Urinary bladder (tissue), 4 donors: ENCODE measurements around the gene SLC22A15. TPM values are rescaled to one million over a fixed set of nuclear protein-coding genes. Genes with fewer than 3 reads are reported as not detected.

Source experiments
- DNase-seq: peaks from one replicate; pipeline ENCODE4 v3.0.0-alpha.2; 2015; ENCODE audit errors: extremely low spot score
- H3K27ac ChIP-seq: one replicate; pipeline ENCODE4 v1.5.1; 2013; ENCODE audit warnings: low read depth, mild to moderate bottlenecking, moderate library complexity
- H3K36me3 ChIP-seq: one replicate; pipeline ENCODE4 v1.6.1; 2013; ENCODE audit warnings: mild to moderate bottlenecking, moderate library complexity; ENCODE audit not compliant: insufficient read depth
- H3K4me1 ChIP-seq: one replicate; pipeline ENCODE4 v1.6.1; 2013; ENCODE audit warnings: mild to moderate bottlenecking, moderate library complexity; ENCODE audit not compliant: insufficient read depth
- H3K4me3 ChIP-seq: one replicate; pipeline ENCODE4 v1.5.1; 2013; ENCODE audit warnings: low read depth, low read length
- WGBS: extraction: QIAGEN DNeasy Blood & Tissue Kit; methylation state at CpG from one replicate; pipeline ENCODE4 v1.1.7; 2013; 5-methylcytosine and 5-hydroxymethylcytosine counted together
- polyA plus RNA-seq: library from polyadenylated mRNA; stranded (reverse); fragments of 200-250 nt; gene quantifications from one replicate; pipeline ENCODE4 v1.2.3, GENCODE V29; 2013
- total RNA-seq: library from RNA; depleted of rRNA; stranded (reverse); fragments of >200 nt; gene quantifications from one replicate; pipeline ENCODE4 v1.2.3, GENCODE V29; 2014
- donor health status: healthy with polysubstance abuse.
- donor health status: healthy.

SLC22A15 gene
- total and polyA plus RNA-seq, 2 donors = 1.5 to 6.6 TPM

DNA sequence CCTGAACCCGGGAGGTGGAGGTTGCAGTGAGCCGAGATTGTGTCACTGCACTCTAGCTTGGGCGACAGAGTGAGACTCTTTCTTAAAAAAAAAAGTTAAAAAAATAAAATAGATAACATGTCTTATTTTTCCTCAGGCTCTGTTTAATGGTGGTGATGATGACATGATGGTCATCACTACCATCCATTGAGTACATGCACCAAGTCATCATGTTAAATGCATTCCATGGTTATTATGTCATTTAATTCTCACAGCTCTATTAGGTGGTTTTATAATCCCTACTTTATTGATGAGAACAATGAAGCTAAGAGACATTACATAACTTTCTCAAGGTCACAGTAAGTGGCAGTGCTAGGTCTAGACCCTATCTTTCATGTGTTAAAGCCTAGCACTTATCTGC is 100.5 kb downstream of the SLC22A15 start:
- no peak overlapping the region for H3K4me3 ChIP-seq
- no peaks in the 10 kb centered on the region for H3K4me1 ChIP-seq
- 91% methylated on average over 3 of the region's 3 CpGs for WGBS
- no peak overlapping the region for H3K27ac ChIP-seq
- no peaks in the 10 kb centered on the region for H3K36me3 ChIP-seq
- DNase-seq = no peak

DNA sequence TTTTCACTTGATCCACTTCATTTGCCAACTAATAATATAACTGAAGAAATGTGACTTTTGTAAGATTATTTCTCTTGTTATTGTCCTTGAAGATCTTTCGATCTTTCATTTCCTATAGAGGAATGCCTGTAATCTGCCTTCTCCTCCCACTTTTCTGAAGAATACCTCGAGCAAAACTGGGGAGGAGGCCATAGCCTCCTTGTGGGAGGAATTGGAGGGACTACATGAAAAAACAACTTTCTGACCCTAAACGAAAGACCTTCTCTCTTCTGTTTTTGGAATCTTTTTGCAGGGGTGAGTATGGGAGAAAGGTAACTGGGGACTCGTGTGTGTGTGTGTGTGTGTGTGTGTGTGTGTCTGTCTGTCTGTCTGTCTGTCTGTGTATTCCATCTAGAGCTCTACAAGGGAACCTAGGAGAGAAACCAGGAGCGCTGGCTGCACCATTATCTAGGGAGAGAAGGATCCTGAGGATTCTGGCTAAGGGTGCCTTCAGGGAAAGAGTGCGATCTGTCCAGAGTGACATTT is 102.4 kb downstream of the SLC22A15 start:
- Histone ChIP-seq H3K36me3 (no peaks in the 10 kb centered on the region), H3K4me1 (no peaks in the 10 kb centered on the region), H3K4me3 (no peak overlapping the region), H3K27ac (no peak overlapping the region)
- 69% methylated on average over 6 of the region's 6 CpGs for WGBS
- no peak for DNase-seq

DNA sequence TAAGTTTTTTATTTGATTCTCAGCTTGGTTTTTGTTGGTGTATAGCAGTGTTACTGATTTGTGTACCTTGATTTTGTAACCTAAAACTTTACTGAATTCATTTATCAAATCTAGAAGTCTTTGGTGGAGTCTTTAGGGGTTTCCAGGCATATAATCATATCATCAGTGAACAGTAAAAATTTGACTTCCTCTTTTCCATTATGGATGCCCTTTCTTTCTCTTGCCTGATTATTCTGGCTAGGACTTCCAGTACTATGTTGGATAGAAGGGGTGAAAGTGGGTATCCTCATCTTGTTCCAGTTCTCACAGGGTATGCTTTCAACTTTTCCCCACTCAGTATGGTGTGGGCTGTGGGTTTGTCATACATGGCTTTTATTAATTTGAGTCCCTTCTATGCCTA is 111.3 kb downstream of the SLC22A15 start:
- no peak for DNase-seq
- Histone ChIP-seq H3K27ac (no peak overlapping the region), H3K36me3 (no peaks in the 10 kb centered on the region), H3K4me3 (no peak overlapping the region), H3K4me1 (no peaks in the 10 kb centered on the region)

DNA sequence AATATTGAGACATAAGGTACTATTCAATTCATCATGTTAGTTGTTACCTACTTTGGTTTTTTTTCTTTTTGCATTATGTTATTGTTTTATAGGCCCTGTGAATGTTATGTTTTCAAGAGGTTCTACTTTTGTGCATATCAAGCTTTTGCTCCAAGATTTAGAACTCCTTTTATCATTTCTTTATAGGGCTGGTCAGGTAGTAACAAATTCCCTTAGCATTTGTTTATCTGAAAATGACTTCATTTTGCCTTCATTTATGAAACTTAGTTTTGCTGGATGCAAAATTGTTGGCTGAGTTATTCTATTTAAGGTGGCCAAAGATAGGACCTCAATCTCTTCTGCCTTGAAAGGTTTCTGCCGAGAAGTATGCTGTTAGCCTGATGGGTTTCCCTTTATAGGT is 113.6 kb downstream of the SLC22A15 start:
- no peak overlapping the region for H3K27ac ChIP-seq
- no peaks in the 10 kb centered on the region for H3K36me3 ChIP-seq
- H3K4me3 ChIP-seq = no peak overlapping the region
- no peak for DNase-seq
- no peaks in the 10 kb centered on the region for H3K4me1 ChIP-seq
- WGBS = 82% methylated on average over 1 of the region's 1 CpG

DNA sequence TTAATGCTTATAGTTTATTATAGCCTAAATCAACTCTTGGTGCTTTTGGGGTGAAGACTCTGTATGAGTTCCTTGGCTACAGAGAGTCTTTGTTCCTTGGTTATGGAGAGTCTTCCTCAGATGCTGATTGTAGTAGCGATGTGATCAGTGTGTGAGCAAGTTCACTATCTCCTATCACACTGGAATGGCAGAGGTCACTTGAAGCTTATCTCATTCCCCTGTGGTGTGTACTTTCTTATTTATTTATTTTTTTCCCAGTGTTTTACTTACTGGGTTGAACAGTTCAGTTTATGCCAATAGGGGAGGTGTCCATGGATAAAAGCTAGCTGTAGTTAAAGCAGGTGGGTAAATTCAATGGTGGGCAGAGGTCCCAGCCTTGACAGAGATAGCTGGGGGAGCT is 114.8 kb downstream of the SLC22A15 start:
- H3K4me3 ChIP-seq = no peak overlapping the region
- DNase-seq = no peak
- WGBS = 95% methylated on average over 1 of the region's 1 CpG
- no peak overlapping the region for H3K27ac ChIP-seq
- no peaks in the 10 kb centered on the region for H3K36me3 ChIP-seq
- no peaks in the 10 kb centered on the region for H3K4me1 ChIP-seq

DNA sequence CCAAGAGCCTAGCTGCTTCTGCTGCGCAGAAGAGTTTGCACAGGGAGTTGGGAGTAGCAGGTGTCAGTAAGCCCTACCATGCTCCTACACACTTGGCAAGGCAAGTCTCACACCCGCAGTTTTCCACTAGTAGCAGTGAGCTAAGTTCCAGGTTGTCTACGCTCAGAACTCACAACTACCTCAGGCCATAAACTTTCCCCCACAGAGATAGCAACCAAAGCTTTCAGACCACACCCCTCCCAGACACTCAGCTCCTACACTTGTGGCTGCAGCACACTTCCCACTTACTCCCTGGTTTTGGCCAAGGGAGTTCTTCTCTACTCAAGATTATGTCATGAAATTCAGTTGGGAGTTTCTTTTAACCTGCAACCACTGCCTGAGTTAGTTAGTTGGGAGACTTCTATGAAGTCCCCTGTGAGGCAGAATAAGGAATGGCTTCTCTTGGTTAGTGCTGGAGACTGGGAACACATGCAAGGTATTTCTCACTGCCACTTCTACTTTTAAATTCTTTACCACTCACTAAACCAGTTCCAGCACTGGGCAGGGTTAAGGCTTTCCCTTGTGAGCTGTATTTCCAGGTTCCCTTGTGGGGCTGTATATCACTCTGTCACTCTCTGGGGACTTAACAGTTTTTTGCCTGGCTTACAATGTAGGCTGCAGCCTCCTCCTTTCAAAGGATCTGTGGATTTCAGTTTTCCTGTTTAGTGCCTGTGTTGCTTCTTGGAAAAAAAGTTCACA is 116.6 kb downstream of the SLC22A15 start:
- Histone ChIP-seq H3K4me1 (no peaks in the 10 kb centered on the region), H3K4me3 (no peak overlapping the region), H3K27ac (no peak overlapping the region), H3K36me3 (no peaks in the 10 kb centered on the region)
- whole genome bisulfite sequencing = 55% methylated on average over 3 of the region's 3 CpGs
- DNase-seq = no peak

DNA sequence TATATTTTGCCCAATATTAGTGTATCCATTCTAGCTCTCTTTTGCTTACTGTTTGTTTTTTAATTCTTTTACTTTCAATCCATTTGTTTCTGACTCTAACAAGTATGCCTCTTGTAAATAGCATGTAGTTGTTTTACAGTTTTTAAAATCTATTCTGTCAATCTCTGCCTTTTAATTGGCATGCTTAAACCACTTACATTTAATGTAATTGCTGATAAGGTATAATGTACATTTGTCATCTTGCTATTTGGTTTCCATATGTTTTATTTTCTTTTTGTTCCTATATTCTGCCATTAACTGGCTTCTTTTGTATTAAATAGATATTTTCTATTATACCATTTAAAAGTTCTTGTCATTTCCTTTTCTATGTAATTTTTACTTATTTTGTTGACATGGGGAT is 118.7 kb downstream of the SLC22A15 start:
- H3K4me1 ChIP-seq = no peaks in the 10 kb centered on the region
- no peak for DNase-seq
- H3K27ac ChIP-seq = no peak overlapping the region
- H3K4me3 ChIP-seq = no peak overlapping the region
- no peaks in the 10 kb centered on the region for H3K36me3 ChIP-seq

DNA sequence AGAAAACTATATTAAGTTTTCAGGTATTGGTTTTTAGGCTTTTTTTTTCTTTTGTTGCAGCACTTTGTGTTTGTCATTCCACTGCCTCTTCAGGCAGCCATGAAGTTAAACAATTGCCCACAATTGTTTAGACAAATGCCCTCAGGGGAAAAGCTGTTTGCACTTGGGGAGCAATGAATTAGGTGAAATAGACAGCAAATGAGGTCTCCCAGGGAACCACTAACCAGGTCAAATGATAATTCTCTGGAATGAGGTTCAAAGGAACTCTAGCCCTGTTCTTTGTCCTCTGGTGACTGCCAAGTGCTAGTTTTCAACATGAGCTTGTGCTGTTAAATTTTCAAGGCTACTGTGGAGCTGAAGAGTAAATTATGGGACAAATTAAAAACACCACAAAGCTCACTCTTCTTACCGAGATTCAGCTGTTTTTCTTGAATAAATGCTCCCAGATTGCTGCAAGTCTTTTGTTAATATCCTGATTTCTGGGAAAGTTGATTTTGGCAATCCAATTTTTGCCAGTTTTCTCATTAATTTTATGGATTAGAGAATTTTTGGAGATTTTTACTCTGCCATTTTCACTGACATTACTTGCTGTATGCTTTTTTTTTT is 119.8 kb downstream of the SLC22A15 start:
- no peak overlapping the region for H3K4me3 ChIP-seq
- no peaks in the 10 kb centered on the region for H3K4me1 ChIP-seq
- DNase-seq = no peak
- no peaks in the 10 kb centered on the region for H3K36me3 ChIP-seq
- WGBS = 77% methylated on average over 1 of the region's 1 CpG
- no peak overlapping the region for H3K27ac ChIP-seq

DNA sequence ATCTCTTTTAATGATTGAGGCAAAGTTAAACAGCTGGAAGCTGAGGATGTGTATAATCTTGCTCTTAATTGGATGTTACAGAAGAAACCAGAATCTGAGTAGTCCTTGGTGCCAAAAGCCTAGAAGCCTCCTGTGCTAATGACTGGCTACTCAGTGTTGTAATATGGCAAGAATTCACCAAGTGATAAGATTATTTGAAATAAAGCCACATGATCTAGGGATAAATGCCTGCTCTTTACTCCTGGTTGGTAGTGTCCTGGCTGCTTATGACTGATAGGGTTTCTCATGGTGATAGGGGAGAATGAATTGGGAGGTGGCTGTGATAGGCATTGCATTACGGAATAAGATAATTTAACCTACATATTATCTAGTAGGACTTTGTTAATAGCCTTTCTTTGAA is 121.3 kb downstream of the SLC22A15 start:
- 92% methylated on average over 1 of the region's 1 CpG for WGBS

DNA sequence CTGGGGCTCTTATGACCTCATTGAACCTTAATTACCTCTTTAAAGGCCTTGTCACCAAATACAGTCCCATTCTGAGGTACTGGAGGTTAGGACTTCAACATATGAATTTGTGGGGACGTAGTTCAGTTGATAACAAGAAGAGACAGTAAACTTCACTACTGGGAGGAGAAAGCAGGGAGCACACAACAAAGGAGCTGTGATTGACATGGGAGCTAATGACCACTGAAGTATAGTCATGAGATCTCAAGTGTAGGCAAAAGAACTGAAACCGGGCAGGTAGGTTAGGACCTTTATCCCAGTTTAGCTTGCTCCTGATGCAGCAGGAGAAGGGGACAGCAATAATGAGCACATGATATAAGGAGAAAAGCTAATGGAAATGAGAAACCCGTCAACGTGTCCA is 123.1 kb downstream of the SLC22A15 start:
- 85% methylated on average over 4 of the region's 4 CpGs for WGBS
- no peaks in the 10 kb centered on the region for H3K36me3 ChIP-seq

More for the DNA sequence above, 121.3 kb downstream of the SLC22A15 start:
- Histone ChIP-seq H3K36me3 (no peaks in the 10 kb centered on the region), H3K4me3 (no peak overlapping the region), H3K27ac (no peak overlapping the region), H3K4me1 (no peaks in the 10 kb centered on the region)
- DNase-seq = no peak

DNA sequence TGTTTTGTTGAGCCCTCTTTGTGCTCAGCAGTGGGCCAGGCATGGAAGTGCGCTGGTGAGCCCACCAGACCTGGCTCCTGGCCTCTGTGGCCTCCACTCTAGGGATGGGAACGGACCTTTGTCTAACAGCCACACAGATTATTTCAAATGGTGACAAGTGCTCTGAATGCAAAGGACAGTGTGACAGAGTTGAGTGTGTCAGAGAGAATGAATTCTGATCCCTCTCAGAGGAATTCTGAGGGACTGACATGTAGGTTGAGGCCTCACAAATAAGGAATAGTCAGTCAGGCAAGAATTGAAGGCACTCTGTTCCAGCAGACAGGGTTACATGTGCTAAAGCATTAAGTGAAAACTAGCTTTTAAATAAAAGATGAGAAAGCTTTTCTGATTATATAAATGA is 123.6 kb downstream of the SLC22A15 start:
- Histone ChIP-seq H3K36me3 (no peaks in the 10 kb centered on the region), H3K27ac (no peak overlapping the region), H3K4me3 (no peak overlapping the region), H3K4me1 (no peaks in the 10 kb centered on the region)
- DNase-seq = no peak
- 93% methylated on average over 2 of the region's 2 CpGs for WGBS

More for the DNA sequence above, 123.1 kb downstream of the SLC22A15 start:
- no peaks in the 10 kb centered on the region for H3K4me1 ChIP-seq
- H3K4me3 ChIP-seq = no peak overlapping the region
- no peak for DNase-seq
- no peak overlapping the region for H3K27ac ChIP-seq

DNA sequence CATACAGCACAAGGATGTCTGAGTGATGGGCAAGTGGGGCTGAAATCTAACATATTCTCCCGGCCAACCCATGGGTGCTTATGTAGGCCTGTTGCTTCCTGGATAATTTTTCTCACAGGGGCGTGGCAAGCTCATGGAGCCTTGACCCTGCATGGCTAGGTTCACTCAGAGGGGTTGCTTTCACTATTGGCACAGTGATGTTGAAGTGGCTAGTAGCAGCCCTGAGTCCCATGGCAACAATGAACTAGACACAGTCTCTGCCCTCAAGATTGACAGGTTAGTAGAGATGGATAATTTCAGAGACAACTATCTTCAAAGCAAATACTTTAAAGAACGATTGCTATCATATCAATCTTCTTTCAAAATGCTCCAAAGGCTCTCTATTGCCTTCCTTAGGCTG is 128.4 kb downstream of the SLC22A15 start:
- Histone ChIP-seq H3K27ac (no peak overlapping the region), H3K4me3 (no peak overlapping the region), H3K36me3 (no peaks in the 10 kb centered on the region), H3K4me1 (no peaks in the 10 kb centered on the region)
- no peak for DNase-seq
- 74% methylated on average over 3 of the region's 3 CpGs for WGBS

DNA sequence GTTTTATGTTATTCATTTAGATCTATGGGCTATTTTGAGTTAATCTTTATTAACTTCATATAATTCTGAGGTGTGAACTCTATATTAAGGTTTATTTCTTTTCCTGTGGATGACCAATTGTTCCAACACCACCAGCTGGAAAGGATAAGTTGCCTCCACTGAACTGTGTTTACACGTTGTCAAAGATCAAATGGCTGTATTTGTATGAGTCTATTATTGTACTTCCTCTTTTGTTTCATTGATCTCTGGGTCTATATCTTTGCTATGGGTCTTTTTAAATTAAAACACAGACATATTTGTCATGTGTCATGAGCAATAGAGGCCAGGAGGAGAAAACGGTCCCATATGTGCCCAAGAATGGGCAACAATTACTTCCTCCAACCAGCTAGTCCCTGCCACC is 129.7 kb downstream of the SLC22A15 start:
- 50% methylated on average over 2 of the region's 2 CpGs for WGBS
- DNase-seq = no peak
- no peaks in the 10 kb centered on the region for H3K36me3 ChIP-seq
- H3K27ac ChIP-seq = no peak overlapping the region
- H3K4me1 ChIP-seq = no peaks in the 10 kb centered on the region
- H3K4me3 ChIP-seq = no peak overlapping the region

DNA sequence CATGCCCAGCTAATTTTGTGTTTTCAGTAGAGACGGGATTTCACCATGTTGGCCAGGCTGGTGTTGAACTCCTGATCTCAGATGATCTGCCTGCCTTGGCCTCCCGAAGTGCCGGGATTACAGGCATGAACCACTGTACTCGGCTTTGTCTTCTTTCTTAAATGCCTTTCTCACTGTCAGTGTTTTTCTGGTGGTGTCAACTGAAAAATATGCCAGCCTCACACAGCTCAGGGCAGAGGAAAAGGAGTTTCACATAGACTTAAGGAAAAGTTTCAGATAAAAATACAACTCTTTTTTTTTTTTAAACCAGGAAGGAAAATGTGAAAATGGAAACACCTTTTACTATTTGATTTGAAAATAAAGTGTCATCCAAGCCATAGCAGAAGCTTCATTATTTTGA is 130.3 kb downstream of the SLC22A15 start:
- WGBS = 87% methylated on average over 4 of the region's 4 CpGs
- no peak for DNase-seq
- Histone ChIP-seq H3K27ac (no peak overlapping the region), H3K4me3 (no peak overlapping the region), H3K36me3 (no peaks in the 10 kb centered on the region), H3K4me1 (no peaks in the 10 kb centered on the region)
